ENCODE results near the gene PRELID1.

Gene PRELID1

GRCh38 chr5:177349362-177349647 lies 45.7 kb downstream of the PRELID1 start:
- CTCF ChIA-PET: no interaction called here
- POLR2A ChIA-PET: interaction anchor here (0.9 kb wide), 1 partner anchor 18 kb away, joined by 3 read pairs; no protein-coding TSS in a partner anchor

GRCh38 chr5:177349762-177350161 lies 46.2 kb downstream of the PRELID1 start:
- DNase-seq (ENCODE audit: extremely low spot score): no peak
- ChIA-PET POLR2A (interaction anchor here (0.6 to 3.8 kb wide), 3 partner anchors 11 to 328 kb away, joined by 3 to 42 read pairs (median 3); no protein-coding TSS in a partner anchor), CTCF (no interaction called here)
- TF ChIP-seq NFRKB (IDR thresholded peaks at IDR 0.05) (no peak), TARDBP (IDR thresholded peaks at IDR 0.05) (no peak), PKNOX1 (IDR thresholded peaks at IDR 0.05) (no peak), BHLHE40 (IDR thresholded peaks at IDR 0.05; ENCODE audit: borderline replicate concordance) (no peak), SUZ12 (IDR thresholded peaks at IDR 0.05) (no peak), ARNT (IDR thresholded peaks at IDR 0.05) (no peak), CTBP1 (IDR thresholded peaks at IDR 0.05; ENCODE audit: borderline replicate concordance) (no peak), FOXA1 (IDR thresholded peaks at IDR 0.05) (no peak), L3MBTL2 (conservative IDR thresholded peaks at IDR 0.05) (no peak), ZNF384 (IDR thresholded peaks at IDR 0.05) (no peak), SP1 (IDR thresholded peaks at IDR 0.05) (no peak), LEF1 (IDR thresholded peaks at IDR 0.05; ENCODE audit: borderline replicate concordance) (no peak), ELF4 (IDR thresholded peaks at IDR 0.05) (no peak)

More at GRCh38 chr5:177349362-177349647, 45.7 kb downstream of the PRELID1 start:
- TF ChIP-seq SUZ12 (IDR thresholded peaks at IDR 0.05) (no peak), LEF1 (IDR thresholded peaks at IDR 0.05; ENCODE audit: borderline replicate concordance) (no peak), HDGF (IDR thresholded peaks at IDR 0.05; ENCODE audit: borderline replicate concordance) (no peak), SP1 (IDR thresholded peaks at IDR 0.05) (no peak), FOXA1 (IDR thresholded peaks at IDR 0.05) (no peak), PKNOX1 (IDR thresholded peaks at IDR 0.05) (no peak), L3MBTL2 (conservative IDR thresholded peaks at IDR 0.05) (no peak), NFRKB (IDR thresholded peaks at IDR 0.05) (no peak), FOXM1 (IDR thresholded peaks at IDR 0.05; ENCODE audit: borderline replicate concordance) (no peak), FOXK2 (IDR thresholded peaks at IDR 0.05) (no peak)
- no peak for DNase-seq (ENCODE audit: extremely low spot score)

- no peak for TF ChIP-seq NFRKB (IDR thresholded peaks at IDR 0.05)
- no peak for TF ChIP-seq FOXM1 (IDR thresholded peaks at IDR 0.05; ENCODE audit: borderline replicate concordance)
- TF ChIP-seq SP1 (IDR thresholded peaks at IDR 0.05): no peak
- TF ChIP-seq L3MBTL2 (conservative IDR thresholded peaks at IDR 0.05): no peak
- TF ChIP-seq BHLHE40 (IDR thresholded peaks at IDR 0.05; ENCODE audit: borderline replicate concordance): no peak
- no peak for TF ChIP-seq FOXA1 (IDR thresholded peaks at IDR 0.05)
- no peak for TF ChIP-seq SUZ12 (IDR thresholded peaks at IDR 0.05)
Observed at GRCh38 chr5:177350776-177351391, 47.3 kb downstream of the PRELID1 start.

GRCh38 chr5:177351392-177352329 lies 48.1 kb downstream of the PRELID1 start, which contains the start of gene LMAN2:
Gene LMAN2 (minus strand): TSS chr5:177351668. CDS start chr5:177351647, 21 bp downstream.
- TF ChIP-seq SP1 (IDR thresholded peaks at IDR 0.05) (no peak), HDGF (IDR thresholded peaks at IDR 0.05; ENCODE audit: borderline replicate concordance) (no peak), PKNOX1 (IDR thresholded peaks at IDR 0.05) (peak; percentile 99), ARNT (IDR thresholded peaks at IDR 0.05) (no peak), ELF4 (IDR thresholded peaks at IDR 0.05) (peak; percentile 99), FOXA1 (IDR thresholded peaks at IDR 0.05) (no peak), BHLHE40 (IDR thresholded peaks at IDR 0.05; ENCODE audit: borderline replicate concordance) (no peak), TARDBP (IDR thresholded peaks at IDR 0.05) (no peak), L3MBTL2 (conservative IDR thresholded peaks at IDR 0.05) (peak; percentile 81), CTBP1 (IDR thresholded peaks at IDR 0.05; ENCODE audit: borderline replicate concordance) (no peak; the same call in 1 of the 2 replicates), NFRKB (IDR thresholded peaks at IDR 0.05) (peak; percentile 60; the same call in 1 of the 2 replicates)
- peak; percentile 97 for DNase-seq (ENCODE audit: extremely low spot score)
- ChIA-PET POLR2A (interaction anchor here (0.7 to 4.2 kb wide), 20 partner anchors 9 to 104 kb away, joined by 3 to 42 read pairs (median 4); partner anchors contain the start of gene GRK6), CTCF (interaction anchor here (0.7 to 1.6 kb wide), 7 partner anchors 9 to 725 kb away, joined by 3 to 5 read pairs (median 4); no protein-coding TSS in a partner anchor)

More at GRCh38 chr5:177350776-177351391, 47.3 kb downstream of the PRELID1 start:
- ChIA-PET CTCF (interaction anchor here (0.8 to 1.6 kb wide), 4 partner anchors 9 to 41 kb away, joined by 3 to 5 read pairs (median 4); no protein-coding TSS in a partner anchor), POLR2A (interaction anchor here (0.7 to 4.2 kb wide), 15 partner anchors 9 to 104 kb away, joined by 3 to 42 read pairs (median 6); partner anchors contain the start of gene GRK6)
- DNase-seq (ENCODE audit: extremely low spot score): peak; percentile 37

GRCh38 chr5:177353093-177353492 lies 49.5 kb downstream of the PRELID1 start:
- POLR2A ChIA-PET: interaction anchor here (0.9 to 4.2 kb wide), 5 partner anchors 8 to 85 kb away, joined by 3 to 42 read pairs (median 22); no protein-coding TSS in a partner anchor
- DNase-seq (ENCODE audit: extremely low spot score): no peak
- CTCF ChIA-PET: interaction anchor here (1.3 kb wide), 1 partner anchor 14 kb away, joined by 4 read pairs; no protein-coding TSS in a partner anchor
- TF ChIP-seq CTBP1 (IDR thresholded peaks at IDR 0.05; ENCODE audit: borderline replicate concordance): no peak
- TF ChIP-seq NFRKB (IDR thresholded peaks at IDR 0.05): no peak
- no peak for TF ChIP-seq SP1 (IDR thresholded peaks at IDR 0.05)
- TF ChIP-seq FOXK2 (IDR thresholded peaks at IDR 0.05): no peak
- TF ChIP-seq FOXA1 (IDR thresholded peaks at IDR 0.05): no peak
- TF ChIP-seq ARNT (IDR thresholded peaks at IDR 0.05): no peak
- TF ChIP-seq TARDBP (IDR thresholded peaks at IDR 0.05): no peak
- TF ChIP-seq HDGF (IDR thresholded peaks at IDR 0.05; ENCODE audit: borderline replicate concordance): no peak
- no peak for TF ChIP-seq ZNF384 (IDR thresholded peaks at IDR 0.05)
- no peak for TF ChIP-seq FOXM1 (IDR thresholded peaks at IDR 0.05; ENCODE audit: borderline replicate concordance)
- no peak for TF ChIP-seq PKNOX1 (IDR thresholded peaks at IDR 0.05)
- TF ChIP-seq ELF4 (IDR thresholded peaks at IDR 0.05): no peak
- no peak for TF ChIP-seq LEF1 (IDR thresholded peaks at IDR 0.05; ENCODE audit: borderline replicate concordance)
- TF ChIP-seq SUZ12 (IDR thresholded peaks at IDR 0.05): no peak
- TF ChIP-seq BHLHE40 (IDR thresholded peaks at IDR 0.05; ENCODE audit: borderline replicate concordance): no peak
- no peak for TF ChIP-seq L3MBTL2 (conservative IDR thresholded peaks at IDR 0.05)
